H1 (cell line): ENCODE measurements around the gene THAP2.

Source experiments
- CEBPB ChIP-seq: IDR thresholded peaks from 2 replicates; pipeline ENCODE4 v1.6.1; 2012; ENCODE audit warnings: low read depth, low read length
- EP300 ChIP-seq, 2 experiments: IDR thresholded peaks; 1 replicate in 1 of 2; 2 replicates in 1 of 2; pipeline ENCODE4 v1.6.1; 2011 to 2012; ENCODE audit warnings: low read depth in 2 of 2, low read length in 2 of 2, mild to moderate bottlenecking in 2 of 2, borderline replicate concordance in 1 of 2, inconsistent platforms in 1 of 2, moderate library complexity in 1 of 2
- EZH2 ChIP-seq: fragments of 200-600 bp; sonication (generic); IDR thresholded peaks from 2 replicates; pipeline ENCODE4 v1.7.1; 2012; ENCODE audit warnings: low read depth, mild to moderate bottlenecking, moderate library complexity, low read length, inconsistent platforms; ENCODE audit not compliant: severe bottlenecking
- HDAC2 ChIP-seq, 2 experiments: fragments of 300-600 bp in 1 of 2; sonication (generic) in 1 of 2; IDR thresholded peaks; 2 replicates each; pipeline ENCODE4 v1.6.1; 2011 to 2012; ENCODE audit warnings: low read depth in 2 of 2, low read length in 2 of 2, mild to moderate bottlenecking in 2 of 2, moderate library complexity in 2 of 2, borderline replicate concordance in 1 of 2, inconsistent platforms in 1 of 2
- JUN ChIP-seq: IDR thresholded peaks from 2 replicates; pipeline ENCODE4 v1.6.1; 2011; ENCODE audit warnings: low read depth, mild to moderate bottlenecking, improper control_type of control experiment, low read length
- POLR2A ChIP-seq, 2 experiments: IDR thresholded peaks; 1 replicate in 1 of 2; 2 replicates in 1 of 2; pipeline ENCODE4 v1.6.1; 2011; ENCODE audit warnings: low read depth in 2 of 2, low read length in 2 of 2, mild to moderate bottlenecking in 2 of 2; ENCODE audit errors: control extremely low read depth in 1 of 2
- POLR2AphosphoS5 ChIP-seq: IDR thresholded peaks from 2 replicates; pipeline ENCODE4 v1.6.1; 2011; ENCODE audit warnings: low read depth, low read length
- SP2 ChIP-seq: IDR thresholded peaks from 2 replicates; pipeline ENCODE4 v1.6.1; 2012; ENCODE audit warnings: mild to moderate bottlenecking, low read length, inconsistent platforms
- SUZ12 ChIP-seq: fragments of 200-600 bp; sonication (generic); IDR thresholded peaks from 2 replicates; pipeline ENCODE4 v1.6.1; 2012; ENCODE audit warnings: mild to moderate bottlenecking, inconsistent platforms, low read length, moderate library complexity, mixed read lengths
- TF ChIP-seq, protein P1 (sequence below), 3 experiments: IDR thresholded peaks; 1 replicate in 2 of 3; 2 replicates in 1 of 3; pipeline versions ENCODE4 v1.5.1 to v1.6.1; 2011; ENCODE audit warnings: low read length in 3 of 3, mild to moderate bottlenecking in 3 of 3, inconsistent platforms in 2 of 3, low read depth in 1 of 3, moderate library complexity in 1 of 3; ENCODE audit not compliant: insufficient read depth in 1 of 3; ENCODE audit errors: control extremely low read depth in 1 of 3
- TF ChIP-seq, protein P2 (sequence below): IDR thresholded peaks from 2 replicates; pipeline ENCODE4 v1.6.1; 2012; ENCODE audit warnings: low read length, inconsistent platforms

DNA sequence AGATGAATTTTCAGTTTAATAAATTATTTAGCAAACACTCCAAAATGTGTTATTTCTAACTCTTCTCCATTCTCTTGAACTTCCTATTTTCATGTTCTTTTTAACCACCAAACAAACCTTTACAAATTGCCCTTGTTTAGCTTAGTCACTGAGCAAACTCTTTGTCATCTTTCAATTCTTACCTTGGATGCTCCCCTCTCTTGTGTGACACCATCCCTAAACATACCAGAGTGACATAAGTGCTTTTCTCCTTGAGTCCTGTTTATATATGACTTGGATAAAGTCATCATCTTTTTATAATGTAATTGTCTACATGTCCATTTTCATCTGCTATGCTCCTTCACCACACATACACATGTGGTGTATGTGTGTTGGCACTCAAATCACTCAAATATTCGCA lies 18.4 kb downstream of the THAP2 start:
- TF ChIP-seq, protein P1, sequence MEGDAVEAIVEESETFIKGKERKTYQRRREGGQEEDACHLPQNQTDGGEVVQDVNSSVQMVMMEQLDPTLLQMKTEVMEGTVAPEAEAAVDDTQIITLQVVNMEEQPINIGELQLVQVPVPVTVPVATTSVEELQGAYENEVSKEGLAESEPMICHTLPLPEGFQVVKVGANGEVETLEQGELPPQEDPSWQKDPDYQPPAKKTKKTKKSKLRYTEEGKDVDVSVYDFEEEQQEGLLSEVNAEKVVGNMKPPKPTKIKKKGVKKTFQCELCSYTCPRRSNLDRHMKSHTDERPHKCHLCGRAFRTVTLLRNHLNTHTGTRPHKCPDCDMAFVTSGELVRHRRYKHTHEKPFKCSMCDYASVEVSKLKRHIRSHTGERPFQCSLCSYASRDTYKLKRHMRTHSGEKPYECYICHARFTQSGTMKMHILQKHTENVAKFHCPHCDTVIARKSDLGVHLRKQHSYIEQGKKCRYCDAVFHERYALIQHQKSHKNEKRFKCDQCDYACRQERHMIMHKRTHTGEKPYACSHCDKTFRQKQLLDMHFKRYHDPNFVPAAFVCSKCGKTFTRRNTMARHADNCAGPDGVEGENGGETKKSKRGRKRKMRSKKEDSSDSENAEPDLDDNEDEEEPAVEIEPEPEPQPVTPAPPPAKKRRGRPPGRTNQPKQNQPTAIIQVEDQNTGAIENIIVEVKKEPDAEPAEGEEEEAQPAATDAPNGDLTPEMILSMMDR (IDR thresholded peaks at IDR 0.05; ENCODE audit: control extremely low read depth in 1 of 3, insufficient read depth in 1 of 3, low read depth in 1 of 3, low read length in 3 of 3): no peak
- TF ChIP-seq CEBPB (no peak), SUZ12 (no peak), POLR2AphosphoS5 (no peak), JUN (no peak), EZH2 (no peak), HDAC2 (IDR thresholded peaks at IDR 0.05; ENCODE audit: borderline replicate concordance in 1 of 2, low read depth in 2 of 2, low read length in 2 of 2) (no peak), SP2 (no peak), POLR2A (IDR thresholded peaks at IDR 0.05; ENCODE audit: control extremely low read depth in 1 of 2, low read depth in 2 of 2, low read length in 2 of 2) (no peak), EP300 (IDR thresholded peaks at IDR 0.05; ENCODE audit: borderline replicate concordance in 1 of 2, low read depth in 2 of 2, low read length in 2 of 2) (no peak)
- TF ChIP-seq, protein P2, sequence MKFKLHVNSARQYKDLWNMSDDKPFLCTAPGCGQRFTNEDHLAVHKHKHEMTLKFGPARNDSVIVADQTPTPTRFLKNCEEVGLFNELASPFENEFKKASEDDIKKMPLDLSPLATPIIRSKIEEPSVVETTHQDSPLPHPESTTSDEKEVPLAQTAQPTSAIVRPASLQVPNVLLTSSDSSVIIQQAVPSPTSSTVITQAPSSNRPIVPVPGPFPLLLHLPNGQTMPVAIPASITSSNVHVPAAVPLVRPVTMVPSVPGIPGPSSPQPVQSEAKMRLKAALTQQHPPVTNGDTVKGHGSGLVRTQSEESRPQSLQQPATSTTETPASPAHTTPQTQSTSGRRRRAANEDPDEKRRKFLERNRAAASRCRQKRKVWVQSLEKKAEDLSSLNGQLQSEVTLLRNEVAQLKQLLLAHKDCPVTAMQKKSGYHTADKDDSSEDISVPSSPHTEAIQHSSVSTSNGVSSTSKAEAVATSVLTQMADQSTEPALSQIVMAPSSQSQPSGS: no peak
